Nephron progenitor cell (in vitro differentiated cells): ENCODE measurements around the gene NRXN2.

Experiments
- DNase-seq: peaks from one replicate; pipeline ENCODE4 v3.0.0; 2021
- H3K27ac Mint-ChIP-seq: 2 replicates; pipeline ENCODE4 v1.8.0; 2021; ENCODE audit warnings: mild to moderate bottlenecking, moderate library complexity, mixed read lengths
- H3K27me3 Mint-ChIP-seq: 2 replicates; pipeline ENCODE4 v1.8.0; 2021; ENCODE audit warnings: mild to moderate bottlenecking, low read depth, mixed read lengths; ENCODE audit not compliant: poor library complexity
- H3K36me3 Mint-ChIP-seq: 2 replicates; pipeline ENCODE4 v1.8.0; 2021; ENCODE audit warnings: low read depth, mixed read lengths
- H3K4me1 Mint-ChIP-seq: 2 replicates; pipeline ENCODE4 v1.8.0; 2021; ENCODE audit warnings: mixed read lengths
- H3K4me3 Mint-ChIP-seq: 2 replicates; pipeline ENCODE4 v1.8.0; 2021; ENCODE audit warnings: mild to moderate bottlenecking, moderate library complexity, mixed read lengths
- H3K9me3 Mint-ChIP-seq: 2 replicates; pipeline ENCODE4 v1.8.0; 2021; ENCODE audit warnings: mild to moderate bottlenecking, moderate library complexity, mixed read lengths
- CTCF ChIP-seq: fragments of 200-600 bp; sonication (generic); IDR thresholded peaks from 2 replicates; pipeline ENCODE4 v1.5.0; 2021; ENCODE audit warnings: antibody characterized with exemption

Gene NRXN2

DNA sequence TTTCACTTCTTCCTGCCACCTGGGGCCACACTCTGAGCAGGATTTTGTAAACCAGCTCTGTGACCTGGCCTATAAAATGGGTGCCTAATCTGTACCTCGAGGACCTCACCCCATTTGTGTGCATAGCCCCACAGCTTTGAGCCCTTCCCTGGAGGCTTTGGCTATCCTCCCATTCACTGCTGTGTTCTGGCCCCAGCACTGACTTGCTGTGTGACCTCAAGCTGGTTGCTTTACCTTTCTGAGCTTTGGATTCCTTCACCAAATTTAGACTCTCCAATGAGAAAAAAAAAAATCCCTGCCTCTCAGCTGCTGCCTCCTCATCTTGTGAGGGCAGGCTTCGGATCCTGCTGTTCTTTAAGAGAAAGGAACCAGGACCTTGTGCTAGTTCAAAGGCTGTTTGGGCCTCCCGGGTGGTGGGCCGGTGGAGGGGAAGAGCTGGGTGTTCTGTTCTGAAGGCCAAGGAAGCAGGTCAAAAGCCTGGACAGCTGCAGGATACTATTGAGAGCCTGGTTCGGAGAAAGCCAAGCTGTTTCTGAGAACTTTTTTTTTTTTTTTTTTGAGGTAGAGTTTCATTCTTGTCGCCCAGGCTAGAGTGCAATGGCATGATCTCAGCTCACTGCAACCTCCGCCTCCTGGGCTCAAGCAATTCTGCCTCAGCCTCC is 37.9 kb upstream of the NRXN2 start:
- Mint-ChIP-seq H3K4me3 (no peak overlapping the region), H3K27ac (peak overlapping the region; percentile 94), H3K27me3 (peaks cover 3% of the 10 kb centered on the region), H3K9me3 (no peaks in the 10 kb centered on the region), H3K4me1 (peaks cover 100% of the 10 kb centered on the region), H3K36me3 (peaks cover 25% of the 10 kb centered on the region)
- DNase-seq = no peak
- no peak for TF ChIP-seq CTCF

DNA sequence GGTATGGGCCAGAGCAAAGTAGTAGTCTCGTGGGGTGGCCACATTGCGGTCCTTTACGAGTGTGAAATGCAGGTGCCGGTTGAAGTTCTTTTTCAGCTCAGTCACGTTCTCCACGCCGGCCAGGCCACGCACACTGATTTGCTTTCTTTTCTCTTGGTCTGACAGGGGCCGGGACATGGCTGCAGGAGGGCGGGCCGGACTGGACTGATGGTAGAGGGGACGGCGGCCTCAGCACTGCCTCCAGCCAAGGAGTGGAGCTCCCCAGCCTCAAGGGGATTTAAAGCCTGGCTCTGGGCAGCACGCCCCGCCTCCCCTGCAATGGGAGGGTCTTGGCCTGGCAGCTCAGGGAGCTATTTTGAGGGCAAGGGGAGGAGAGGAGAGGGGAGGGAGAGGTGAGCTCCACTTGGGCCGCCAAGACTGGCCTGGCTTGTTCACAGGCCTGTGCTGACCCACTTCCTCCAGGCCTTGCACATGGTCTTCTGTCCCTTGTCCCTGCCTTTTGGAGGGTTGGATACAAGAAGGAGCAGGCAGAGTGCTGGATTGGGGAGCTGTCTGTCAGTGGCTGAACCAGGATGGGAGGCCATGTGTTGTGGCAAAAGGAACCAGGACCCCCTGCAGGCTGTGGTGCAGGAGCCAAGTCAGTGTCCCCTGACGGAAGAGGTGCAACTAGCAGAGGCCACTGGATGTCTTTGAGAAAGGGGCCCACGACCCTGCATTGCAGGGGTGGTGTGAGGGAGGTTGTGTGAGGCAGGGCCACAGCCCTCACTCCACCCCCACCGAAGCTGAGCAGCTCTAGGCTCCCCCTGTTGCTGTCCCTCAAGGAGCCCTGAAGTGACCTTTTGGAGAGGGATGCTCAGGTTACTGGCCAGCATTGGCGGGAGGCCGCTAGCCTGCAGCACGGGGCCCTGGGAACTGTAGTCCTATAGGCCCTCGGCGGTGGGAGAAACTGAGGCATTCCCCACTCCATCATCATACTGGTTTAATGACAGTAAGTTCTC is 37.0 kb upstream of the NRXN2 start, which contains the start of gene PYGM:
Gene PYGM, minus strand, starts transcription at position 253 of the 998 bp plus-strand sequence. Its CDS starts 76 bp downstream, at position 177.
- Mint-ChIP-seq H3K4me3 (peak within 1 kb of the TSS; percentile 74), H3K36me3 (peaks cover 18% of the 10 kb centered on the region), H3K27me3 (peaks cover 3% of the 10 kb centered on the region), H3K27ac (peak within 1 kb of the TSS; percentile 81), H3K4me1 (peaks cover 99% of the 10 kb centered on the region), H3K9me3 (no peaks in the 10 kb centered on the region)
- TF ChIP-seq CTCF = no peak
- peak; percentile 77 for DNase-seq

DNA sequence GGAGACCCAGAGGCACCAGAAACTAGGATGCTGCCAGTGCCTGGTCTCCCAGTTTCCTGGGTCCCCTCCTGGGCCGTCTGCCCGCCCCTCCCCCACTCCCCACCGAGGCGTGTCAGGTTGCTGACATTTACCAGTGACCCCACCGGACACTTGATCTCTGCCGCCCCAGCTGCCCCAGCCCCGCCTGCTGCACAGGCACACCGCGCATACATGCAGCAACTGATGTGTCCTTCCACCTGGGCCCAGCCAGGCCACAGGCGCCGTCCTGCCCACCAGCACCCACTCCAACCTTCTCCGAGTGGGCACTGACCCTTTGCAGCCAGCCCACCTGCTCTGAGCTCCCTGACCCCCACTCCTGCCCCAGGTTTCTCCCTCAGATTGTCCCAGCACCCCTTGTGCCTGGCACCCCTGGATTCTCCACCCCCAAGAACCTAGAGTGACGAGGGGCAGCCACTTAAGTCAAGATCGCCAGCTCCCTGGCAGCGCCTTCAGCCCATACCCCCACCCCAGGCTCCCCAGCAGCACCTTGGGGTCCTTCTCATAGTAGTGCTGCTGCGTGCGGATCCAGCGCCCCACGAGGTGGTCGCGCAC is 36.2 kb upstream of the NRXN2 start:
- H3K4me3 Mint-ChIP-seq = peak overlapping the region; percentile 74
- H3K4me1 Mint-ChIP-seq = peaks cover 98% of the 10 kb centered on the region
- H3K9me3 Mint-ChIP-seq = no peaks in the 10 kb centered on the region
- DNase-seq = peak; percentile 79
- H3K27ac Mint-ChIP-seq = peak overlapping the region; percentile 81
- peaks cover 10% of the 10 kb centered on the region for H3K36me3 Mint-ChIP-seq
- no peak for TF ChIP-seq CTCF
- H3K27me3 Mint-ChIP-seq = peaks cover 3% of the 10 kb centered on the region

DNA sequence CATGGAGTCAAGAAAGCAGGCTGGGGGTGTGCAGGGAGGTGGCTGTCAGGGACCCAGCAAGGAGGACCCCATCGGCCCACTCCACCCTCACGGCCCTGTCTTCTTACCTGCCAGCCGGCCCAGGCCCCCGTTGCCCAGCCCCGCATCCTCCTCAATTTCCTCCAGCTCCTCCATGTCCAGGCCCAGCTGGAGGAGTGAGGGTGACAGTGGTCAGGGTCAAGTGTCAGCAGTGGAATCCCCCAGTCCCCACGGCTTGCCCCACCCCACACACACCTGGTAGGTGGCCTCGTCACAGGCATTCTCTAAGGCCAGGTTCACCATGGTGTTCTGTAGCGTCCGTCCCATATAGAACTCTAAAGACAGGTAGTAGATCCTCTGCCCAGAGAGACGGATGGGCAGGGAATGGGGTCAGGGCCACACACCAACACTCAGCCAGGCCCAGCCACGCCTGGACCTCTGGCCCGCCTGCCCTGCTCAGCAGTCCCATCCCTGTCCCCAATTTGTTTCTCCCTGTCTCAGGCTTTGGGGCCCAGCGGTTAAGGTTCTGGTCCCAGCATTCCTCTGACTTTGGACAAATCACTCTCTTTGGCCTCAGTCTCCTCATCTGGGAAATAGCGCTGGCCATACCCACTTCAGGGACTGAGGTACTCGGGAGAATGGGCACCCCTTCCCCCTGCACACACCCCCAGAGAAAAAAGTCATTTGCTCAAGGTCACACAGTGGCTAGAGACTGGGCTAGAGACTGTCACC is 35.5 kb upstream of the NRXN2 start:
- Mint-ChIP-seq H3K4me1 (peaks cover 95% of the 10 kb centered on the region), H3K4me3 (peak overlapping the region; percentile 74), H3K36me3 (peaks cover 8% of the 10 kb centered on the region), H3K27me3 (peaks cover 3% of the 10 kb centered on the region), H3K27ac (no peak overlapping the region), H3K9me3 (no peaks in the 10 kb centered on the region)
- no peak for TF ChIP-seq CTCF
- no peak for DNase-seq

DNA sequence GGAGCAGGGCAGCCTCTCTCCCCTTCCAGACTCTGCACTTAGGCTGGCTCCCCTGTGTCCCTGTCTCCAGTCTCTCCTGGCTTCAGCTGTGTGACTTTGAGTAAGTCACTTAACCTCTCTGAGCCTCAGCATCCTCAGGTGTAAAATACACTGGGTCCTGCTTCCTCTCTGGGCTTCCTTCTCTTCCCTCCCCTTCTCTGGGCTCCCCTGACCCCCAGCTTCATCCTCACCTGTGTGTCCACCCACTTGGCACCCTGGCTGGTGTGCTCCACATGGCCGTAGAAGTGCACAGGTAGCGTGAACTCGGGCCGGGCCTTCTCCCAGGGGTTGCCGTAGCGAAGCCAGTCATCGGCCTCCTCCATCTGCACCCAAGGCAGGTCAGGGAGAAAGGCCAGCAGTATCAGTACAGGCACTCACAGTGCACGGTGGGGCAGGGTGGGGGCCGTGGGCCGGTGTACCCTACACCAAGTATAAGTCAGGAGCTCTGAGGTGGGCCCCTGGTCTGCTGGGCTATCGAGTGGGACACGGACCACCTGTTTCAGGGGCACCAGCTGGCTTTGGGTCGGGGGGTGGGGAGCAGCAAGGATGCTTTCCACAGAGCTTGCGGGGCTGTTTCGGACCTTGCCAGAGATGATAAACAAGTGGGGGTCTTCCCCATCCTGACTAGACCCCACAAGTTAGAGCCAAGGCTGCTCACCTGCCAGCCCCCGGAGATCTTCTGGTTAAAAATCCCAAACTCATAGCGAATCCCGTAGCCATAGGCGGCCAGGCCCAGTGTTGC is 34.7 kb upstream of the NRXN2 start:
- Mint-ChIP-seq H3K27me3 (peaks cover 3% of the 10 kb centered on the region), H3K4me1 (peaks cover 93% of the 10 kb centered on the region), H3K9me3 (no peaks in the 10 kb centered on the region), H3K27ac (no peak overlapping the region), H3K4me3 (no peak overlapping the region), H3K36me3 (peaks cover 8% of the 10 kb centered on the region)
- DNase-seq = peak; percentile 5
- TF ChIP-seq CTCF = no peak
